Activated effector memory CD4-positive, alpha-beta T cell treated with anti-CD3 and anti-CD28 coated beads, Interleukin-2, amount 50 U/mL, for 16 hours (primary cell): ENCODE results near the gene PIGZ.

ENCODE experiments used
- DNase-seq: peaks from one replicate; pipeline ENCODE4 v3.0.0-alpha.2; 2020

Gene PIGZ

DNA sequence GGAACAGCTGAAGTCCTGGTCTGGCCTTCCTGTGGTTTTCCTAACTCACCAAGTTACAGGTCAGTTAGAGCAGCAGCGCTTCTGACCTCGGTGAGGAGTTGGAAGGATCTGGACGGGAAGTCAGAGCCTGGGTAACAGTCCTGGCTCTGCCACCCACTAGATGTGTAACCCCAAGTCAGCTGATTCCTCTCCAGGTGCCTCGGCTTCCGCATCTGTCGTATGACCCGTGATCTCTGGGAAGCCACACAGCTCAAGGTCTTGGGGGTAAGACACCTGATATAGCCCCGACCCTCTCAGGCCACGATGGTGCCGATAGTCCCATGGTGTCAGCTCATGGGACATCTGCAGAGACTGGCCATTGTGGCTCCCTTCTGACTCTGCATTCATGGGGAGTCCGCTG is 8.3 kb upstream of the PIGZ start:
- no peak for DNase-seq

DNA sequence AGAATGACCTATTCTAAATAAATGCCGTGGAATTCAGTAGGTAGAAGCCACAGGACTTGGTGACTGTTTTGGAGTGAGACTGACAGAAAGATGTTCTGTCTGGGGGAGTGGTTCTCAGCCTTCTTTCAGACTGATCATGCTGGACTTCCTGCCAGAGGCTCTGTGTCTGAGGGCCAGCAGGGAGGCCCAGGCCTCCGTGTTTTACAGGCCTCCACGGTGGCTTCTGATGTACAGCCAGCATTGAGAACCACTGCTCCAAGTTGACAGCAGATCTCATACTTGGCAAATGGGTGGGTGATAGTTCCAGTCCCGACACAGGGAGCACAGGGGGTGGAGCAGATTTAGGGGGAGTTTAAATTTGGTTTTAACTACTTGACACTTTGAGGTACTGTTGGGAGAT is 6.7 kb upstream of the PIGZ start:
- no peak for DNase-seq

DNA sequence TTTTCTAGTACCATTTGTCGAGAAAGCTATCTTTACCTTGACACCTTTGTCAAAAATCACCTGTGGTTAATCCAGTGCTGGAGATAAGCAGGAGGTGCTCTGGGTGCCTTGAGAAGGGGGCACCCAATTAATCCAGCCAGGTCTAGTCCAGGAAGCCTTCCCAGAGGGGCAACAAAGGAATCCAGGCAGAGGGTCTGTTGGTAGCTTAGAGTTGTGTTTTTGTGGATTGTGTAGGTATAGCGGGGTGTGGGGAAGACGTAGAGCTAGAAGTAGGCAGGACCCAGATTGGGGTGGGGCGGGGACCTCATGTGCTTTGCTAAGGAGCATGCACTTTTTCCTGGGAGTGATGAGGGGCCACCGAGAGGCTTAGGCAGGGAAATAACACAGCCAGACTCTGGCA is 6.0 kb upstream of the PIGZ start:
- no peak for DNase-seq

DNA sequence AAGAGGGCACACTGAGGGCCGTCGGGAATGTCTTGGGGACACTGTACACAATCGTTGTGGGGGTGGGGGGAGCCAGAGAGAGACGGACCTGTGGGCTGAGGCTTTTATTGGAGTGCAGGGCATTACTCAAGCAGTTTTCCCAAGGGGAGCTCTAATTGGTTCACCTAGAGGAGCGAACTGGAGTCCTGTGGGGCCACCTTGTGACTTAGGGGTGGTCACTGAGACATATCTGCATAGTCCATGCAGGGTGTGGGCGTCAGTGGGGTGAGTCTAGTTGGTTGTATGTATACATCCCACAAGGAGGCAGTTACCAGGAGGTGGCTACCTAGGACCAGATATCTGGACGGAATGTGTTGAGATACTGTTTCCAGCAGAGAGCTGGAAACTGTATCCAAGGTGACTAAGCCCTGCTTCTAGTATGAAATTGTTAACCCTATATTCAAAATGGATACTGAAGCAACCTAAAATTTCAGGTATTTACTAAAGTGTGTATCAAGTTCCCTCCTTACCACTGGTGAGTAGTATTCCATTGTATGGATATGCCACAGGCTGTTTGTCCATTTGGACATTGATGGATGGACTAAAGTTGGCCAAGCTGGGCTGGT is 2.6 kb upstream of the PIGZ start:
- peak; percentile 53 for DNase-seq

DNA sequence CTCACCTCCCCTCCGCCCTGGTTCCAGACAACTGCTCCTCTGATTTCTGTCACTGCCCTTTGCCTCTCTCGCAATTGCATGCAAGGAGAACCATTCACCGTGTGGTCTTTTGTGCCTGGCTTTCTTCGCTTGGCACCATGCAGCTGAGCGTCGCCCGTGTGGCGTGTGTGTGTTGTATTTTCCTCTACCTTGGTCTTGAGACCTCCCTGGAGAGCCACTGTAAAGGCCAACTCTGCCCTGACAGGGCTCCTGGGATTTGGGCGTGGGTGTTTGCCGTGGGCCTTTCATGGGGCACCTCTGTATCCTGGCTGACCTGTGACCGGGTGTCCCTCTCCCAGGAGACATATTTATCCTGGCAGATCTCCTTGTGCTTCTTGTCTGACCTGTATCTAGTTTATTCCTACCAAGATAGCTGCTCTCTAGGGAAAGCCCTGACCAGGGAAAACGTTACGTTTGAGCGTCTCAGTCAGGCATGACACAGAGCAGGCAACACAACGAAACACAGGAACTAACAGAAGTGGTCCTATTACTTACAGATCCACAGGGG is 2.0 kb upstream of the PIGZ start:
- peak; percentile 60 for DNase-seq

DNA sequence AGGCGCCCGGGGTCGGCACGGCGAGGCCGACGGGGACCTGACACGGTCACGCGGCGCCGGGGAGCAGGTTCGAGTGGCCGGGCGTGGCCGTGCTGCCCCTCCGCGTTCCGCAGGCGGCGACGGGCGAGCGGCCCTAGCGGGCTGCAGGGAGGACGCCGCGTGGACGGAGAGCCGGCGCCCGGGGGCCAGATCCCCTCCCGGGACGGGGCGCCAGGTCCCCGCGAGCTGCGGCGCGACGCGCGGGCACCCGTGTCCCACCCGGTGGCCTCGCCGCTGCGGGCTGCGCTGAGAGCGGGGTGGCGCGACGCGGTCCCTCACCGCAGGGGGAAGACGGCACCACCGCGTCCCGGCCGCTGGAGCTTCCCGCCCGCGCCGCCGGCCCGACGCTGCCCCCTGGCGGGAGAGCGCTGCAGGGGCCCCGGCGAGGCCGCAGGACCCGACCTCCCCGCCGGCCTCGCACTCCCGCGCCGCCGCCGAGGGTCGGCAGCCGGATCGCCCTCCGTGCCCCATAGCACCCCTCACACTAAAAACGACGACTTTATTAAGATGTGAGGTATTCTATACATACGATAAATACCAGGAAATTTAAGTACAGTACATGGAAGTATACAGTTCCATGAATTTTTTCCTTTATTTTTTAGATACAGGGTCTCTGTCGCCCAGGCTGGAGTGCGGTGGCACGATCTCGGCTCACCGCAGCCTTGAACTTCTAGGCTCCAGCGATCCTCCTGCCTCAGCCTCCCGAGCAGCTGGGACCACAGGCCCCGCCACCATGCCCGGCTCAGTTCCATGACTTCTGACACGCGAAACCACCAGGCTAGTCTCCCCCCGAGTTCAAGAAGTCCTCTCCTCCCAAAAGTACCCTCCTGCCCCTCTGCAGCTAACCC is 1.3 kb upstream of the PIGZ start:
- DNase-seq: peak; percentile 88

DNA sequence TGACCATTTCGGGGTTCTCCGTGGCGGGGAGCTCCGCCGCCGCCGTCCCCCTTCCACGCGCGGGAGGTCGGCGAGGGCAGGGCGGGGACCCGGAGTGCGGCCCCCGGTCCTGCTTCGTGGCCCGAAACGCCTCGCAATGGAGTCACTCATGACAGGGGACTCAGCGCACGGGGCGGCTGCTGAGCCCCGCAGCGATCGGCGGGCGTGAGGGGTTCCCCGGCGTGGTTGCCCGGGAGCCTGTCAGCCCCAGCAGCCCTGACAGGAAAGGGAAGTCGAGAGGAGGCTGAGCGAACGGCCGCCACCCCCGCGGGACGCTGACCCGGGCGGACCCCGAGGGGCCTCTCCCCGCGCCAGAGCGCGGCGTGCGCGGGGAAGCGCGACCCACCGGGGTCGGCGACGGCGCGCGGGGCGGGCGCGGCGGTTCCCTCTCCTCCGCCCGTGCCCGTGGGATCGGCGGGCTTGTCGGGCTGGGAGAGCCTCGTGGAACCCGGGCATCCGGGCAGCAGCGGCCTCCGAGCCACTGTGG is 564 bp upstream of the PIGZ start:
- peak; percentile 79 for DNase-seq

DNA sequence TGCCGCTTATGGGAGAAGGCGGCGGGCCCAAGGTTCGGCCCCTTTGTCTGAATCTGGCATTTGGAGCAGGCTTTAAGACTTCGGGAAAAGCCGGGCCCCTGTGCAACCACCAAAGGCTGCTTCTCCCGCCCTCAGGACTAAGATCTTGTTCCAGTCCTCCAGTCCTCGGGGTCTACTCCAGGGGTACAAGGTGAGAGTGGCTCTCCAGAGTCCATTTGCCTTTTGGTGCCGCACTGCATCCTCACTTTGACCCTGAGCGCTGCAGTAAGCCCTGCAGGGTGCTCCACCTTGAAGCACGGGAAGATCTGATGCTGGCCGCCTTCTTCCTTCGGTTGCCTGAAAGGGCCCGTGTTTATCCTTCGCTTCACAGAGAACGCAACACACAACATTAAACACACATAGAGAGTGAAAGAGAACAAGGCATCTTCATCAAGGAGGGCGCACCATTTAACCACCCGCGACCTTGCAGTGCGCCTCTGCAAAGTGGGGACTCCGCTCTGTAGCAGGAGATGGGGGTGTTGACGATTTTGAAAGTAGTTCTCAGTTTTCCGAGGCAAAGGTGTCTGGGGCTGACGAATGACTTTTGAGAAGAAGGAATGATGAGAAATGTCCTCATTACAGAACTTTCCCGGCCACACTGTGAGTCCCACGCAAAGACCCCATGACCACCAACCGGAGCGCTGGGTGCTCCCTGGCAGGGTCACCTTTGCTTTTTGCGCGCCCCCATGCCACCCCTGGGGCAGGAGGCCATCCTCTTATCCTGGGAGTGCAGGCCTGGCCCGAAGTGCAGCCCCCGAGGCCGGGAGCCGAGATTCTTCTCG is 1.0 kb downstream of the PIGZ start:
- DNase-seq: no peak

DNA sequence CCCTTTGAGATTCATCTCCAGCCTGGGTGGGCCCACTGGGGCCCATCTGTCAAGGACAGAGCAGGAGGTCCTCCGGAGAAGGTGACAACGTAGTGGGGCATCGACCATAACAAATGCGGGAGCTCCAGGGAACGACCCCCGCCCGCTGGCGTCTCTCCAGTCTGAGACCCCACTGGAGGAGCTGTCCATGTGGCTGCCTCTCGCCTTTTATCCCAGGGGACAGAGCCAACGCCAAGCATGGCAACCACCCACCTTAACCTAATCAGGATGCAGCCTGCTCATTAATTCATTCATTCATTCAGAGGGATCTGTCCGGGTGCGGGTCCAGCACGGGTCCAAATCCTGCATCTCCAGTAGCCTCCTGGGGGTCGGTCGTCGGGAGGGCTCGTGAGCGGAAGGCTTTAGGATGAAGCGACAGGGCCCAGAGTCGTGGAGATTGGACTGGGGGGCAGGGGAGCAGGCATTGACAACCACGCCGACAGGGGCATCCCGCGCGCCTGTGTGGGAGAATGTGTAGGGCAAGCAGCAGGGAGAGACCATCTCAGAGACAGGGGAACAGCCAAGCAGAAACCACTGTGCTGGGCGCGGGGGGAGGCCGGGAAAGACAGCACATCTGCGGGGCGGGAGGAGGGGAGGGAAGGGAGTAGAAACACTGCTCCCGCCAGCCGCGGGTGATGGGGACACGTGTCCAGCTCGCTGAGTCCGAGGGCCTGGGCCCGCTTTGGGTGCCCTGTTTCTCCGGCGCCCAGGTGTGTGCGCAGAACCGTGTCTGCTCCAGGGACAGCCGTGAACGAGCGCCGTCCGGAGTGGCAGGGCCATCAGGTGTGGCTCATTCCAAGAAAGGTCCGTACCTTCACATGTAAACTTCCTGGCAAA is 1.9 kb downstream of the PIGZ start:
- no peak for DNase-seq

DNA sequence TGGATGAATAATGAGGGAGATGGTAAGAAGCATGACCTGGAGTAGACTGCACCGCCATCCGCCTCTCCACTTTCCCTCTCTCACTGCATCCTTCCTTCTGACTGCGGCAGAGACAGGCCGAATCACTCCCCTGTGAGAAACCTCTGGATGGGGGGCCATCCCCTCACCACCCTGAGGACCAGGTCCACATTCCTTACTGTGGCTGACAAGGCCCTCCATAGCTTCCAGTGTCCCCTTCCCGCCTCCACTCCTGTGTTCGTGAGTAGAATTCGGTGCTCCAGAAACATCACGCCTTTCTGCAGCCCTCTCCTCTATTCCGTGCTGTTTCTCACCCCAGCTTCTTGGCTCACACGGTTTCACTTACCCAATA is 2.8 kb downstream of the PIGZ start:
- no peak for DNase-seq

DNA sequence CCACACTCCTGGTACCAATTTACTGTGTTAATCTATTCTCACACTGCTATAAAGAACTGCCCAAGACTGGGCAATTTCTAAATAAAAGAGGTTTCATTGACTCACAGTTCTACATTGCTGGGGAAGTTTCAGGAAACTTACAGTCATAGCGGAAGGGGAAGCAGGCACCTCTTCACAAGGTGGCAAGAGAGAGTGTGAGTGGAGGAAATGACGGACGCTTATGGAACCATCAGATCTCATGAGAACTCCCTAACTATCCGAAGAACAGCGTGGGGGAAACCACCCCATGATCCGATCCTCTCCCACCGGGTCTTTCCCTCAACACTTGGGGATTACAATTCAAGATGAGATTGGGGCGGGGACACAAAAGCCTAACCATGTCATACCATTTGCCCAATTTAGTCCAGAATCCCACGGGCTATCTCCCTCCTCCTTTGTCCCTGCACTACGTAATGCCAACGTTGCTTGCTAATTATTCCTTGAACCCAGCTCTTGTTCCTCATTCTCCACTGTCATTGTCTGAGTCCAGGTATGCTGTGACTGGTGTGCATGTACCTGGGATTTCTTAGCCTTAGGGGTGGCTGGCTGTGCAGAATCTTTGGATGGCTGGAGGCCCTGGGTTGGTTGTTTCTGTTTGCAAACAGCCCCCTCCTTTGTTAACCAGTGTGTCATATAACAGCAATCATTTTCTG is 3.4 kb downstream of the PIGZ start:
- no peak for DNase-seq

DNA sequence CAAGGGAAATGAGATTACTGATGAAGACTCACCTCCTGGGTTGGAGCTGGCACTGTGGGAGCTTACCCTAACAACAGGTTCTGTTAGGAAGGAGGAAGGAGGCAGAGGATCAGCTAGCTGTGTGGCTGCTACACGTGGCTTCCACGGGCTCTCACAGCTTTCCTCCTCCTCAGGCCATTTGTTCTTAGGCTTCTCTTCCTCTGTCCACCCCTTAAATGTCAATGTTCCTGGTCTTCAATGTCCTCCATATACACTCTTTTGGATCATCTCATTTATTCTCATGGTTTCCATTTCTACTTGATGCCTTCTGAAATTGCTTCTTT is 5.0 kb downstream of the PIGZ start:
- DNase-seq: no peak

DNA sequence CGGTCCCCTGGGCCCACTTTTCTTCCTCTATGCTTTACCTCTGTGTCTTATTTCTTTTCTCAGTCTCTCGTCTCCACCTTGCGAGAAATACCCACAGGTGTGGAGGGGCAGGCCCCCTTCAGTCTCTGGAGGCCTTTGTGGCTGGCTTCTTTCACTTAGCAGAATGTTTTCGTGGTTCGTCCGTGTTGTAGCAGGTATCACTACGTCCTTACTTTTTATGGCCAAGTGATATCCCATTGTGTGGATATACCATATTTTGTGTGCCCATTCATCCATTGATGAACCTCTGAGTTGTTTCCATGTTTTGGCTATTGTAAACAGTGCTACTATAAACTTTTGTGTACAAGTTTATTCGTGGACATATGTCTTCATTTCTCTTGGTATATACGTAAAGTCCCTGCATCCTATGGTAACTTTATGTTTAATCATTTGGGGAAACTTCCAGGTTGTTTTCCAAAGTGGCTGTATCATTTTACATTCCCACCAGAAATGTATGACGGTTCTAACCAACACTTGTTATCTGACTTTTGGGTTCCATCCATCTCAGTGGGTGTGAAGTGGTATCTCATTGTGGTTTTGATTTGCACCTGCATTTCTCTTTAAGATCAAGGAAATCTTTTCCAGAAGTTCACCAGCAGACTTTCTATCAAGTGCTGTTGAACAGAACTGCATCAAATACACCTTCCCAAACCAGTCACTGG is 5.6 kb downstream of the PIGZ start:
- DNase-seq: no peak

DNA sequence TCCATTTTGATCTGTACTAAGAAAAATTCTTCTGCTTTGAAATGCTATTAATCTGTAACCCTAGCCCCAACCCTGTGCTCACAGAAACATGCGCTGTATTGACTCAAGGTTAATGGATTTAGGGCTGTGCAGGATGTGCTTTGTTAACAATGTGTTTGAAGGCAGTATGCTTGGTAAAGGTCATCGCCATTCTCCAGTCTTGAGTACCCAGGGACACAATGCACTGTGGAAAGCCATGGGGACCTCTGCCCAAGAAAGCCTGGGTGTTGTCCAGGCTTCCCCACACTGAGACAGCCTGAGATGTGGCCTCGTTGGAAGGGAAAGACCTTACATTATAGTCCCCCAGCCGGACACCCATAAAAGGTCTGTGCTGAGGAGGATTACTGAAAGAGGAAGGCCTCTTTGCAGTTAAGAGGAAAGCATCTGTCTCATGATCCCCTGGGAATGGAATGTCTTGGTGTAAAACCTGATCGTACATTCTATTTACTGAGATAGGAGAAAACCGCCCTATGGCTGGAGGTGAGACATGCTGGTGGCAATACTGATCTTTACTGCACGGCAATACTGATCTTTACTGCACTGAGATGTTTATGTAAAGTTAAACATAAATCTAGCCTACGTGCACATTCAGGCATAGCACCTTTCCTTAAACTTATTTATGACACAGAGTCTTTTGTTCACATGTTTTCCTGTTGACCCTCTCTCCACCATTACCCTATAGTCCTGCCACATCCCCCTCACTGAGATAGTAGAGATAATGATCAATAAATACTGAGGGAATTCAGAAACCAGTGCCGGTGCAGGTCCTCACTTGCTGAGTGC is 6.3 kb downstream of the PIGZ start:
- DNase-seq: no peak

DNA sequence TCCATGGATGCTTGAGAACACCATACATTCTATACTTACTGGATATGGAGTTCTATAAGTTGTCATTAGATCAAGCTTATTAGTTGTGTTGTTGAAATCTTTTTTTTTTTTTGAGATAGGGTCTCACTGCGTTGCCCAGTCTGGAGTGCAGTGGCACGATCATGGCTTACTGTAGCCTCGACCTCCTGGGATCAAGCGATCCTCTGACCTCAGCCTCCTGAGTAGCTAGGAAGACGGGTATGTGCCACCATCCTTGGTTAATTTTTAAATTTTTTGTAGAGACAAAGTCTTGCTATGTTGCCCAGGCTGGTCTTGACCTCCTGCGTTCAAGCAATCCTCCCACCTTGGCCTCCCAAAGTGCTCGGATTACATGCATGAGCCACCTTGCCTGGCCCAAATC is 13.8 kb downstream of the PIGZ start:
- DNase-seq: no peak

DNA sequence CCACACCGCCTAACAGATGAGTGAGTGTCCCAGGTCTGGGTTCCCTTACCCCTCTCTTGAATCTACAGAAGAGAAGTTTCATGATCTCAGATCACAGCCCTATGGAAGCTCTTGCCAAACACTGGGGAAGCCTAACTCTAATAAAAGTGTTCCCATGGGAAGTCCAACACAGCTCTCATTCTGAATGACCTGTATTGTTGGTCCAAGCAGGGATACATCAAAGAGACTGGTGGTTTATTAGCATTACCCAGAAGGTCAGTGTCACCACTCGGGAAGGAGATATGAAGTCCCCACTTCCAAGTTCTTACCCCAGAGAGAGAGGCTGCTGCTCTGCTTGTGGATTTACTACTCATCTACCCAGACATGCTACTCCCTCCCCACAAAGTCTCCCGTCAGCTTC is 17.3 kb downstream of the PIGZ start:
- no peak for DNase-seq

DNA sequence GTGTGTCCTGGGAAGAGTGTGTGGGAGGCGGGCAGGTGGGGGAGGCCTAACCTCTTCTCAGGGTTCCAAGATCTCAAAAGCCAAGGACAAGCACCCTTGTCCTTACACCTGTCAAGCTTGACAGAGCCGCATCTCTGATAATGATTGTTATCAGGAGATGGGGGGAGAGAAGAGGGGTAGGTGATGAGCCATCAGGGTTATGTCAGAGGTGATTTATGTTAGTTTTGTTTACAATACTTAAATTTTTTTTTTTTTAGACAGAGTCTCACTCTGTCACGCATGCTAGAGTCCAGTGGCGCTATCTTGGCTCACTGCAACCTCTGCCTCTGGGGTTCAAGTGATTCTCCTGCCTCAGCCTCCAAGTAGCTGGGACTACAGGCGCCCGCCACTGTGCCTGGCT is 18.9 kb downstream of the PIGZ start:
- no peak for DNase-seq

DNA sequence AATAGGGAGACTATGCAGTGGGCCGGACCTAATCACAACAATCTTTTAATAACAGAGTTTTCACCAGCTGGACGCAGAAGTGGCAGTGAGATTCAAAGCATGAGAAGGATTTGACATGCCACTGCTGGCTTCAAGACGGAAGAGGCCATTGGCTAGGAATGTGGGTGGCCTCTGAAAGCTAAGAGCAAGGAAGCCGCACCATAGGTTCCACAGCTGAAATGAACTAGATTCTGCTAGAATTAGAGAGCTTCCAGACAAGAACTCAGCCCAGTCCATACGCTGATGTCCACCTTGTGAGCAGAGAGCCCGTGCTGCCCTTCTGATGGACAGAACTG is 19.4 kb downstream of the PIGZ start:
- DNase-seq: no peak

DNA sequence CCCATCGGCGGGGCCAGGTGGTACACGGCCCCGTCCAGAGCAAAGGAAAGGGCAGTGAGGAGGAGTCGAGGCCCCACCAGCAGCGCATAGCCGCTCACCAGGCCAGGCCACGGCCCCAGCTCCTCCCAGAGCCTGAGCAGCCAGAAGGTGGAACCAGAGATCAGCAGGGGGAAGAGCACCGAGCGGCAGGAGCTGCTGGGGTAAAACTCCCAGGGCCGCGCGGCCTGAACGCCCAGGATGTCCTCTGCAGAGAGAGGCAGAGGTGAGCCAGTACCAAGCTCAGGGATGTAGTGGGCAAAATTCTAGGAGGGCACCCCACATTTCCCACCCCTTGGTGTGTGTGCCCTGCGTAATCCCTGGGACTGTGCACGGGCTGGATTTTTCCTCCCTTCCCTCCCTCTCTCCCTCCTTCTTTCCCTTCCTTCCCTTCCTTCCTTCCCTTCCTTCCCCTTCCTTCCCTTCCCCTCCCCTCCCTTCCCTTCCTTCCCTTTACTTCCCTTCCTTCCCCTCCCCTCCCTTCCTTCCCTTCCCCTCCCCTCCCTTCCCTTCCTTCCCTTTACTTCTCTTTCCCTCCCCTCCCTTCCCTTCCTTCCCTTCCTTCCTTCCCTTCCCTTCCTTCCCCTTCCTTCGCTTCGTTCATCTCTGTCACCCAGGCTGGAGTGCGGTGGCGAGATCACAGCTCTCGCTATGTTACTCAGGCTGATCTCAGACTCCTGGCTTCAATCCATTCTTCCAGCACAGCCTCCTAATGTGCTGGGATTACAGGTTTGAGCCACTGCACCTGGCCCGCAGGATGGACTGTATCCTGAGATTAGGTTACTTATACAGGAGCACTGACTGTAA is 20.0 kb downstream of the PIGZ start:
- no peak for DNase-seq
